GM18508 (cell line): ENCODE data around the gene NUDT3.
"Not testable (repeated sequence)": the region's sequence is repeated elsewhere in the genome, so short reads cannot be mapped to it uniquely, and the experiment has no call there.

Source experiments
- ATAC-seq: cut with Tn5 transposase; IDR thresholded peaks from one replicate; pipeline ENCODE4 v1.9.1; 2021; ENCODE audit warnings: moderate number of reproducible peaks; ENCODE audit not compliant: insufficient read depth, unreplicated experiment

NUDT3 gene

GRCh38 chr6:34269658-34270341, 122.7 kb downstream of the NUDT3 start:
- ATAC-seq: not testable (repeated sequence)

DNA sequence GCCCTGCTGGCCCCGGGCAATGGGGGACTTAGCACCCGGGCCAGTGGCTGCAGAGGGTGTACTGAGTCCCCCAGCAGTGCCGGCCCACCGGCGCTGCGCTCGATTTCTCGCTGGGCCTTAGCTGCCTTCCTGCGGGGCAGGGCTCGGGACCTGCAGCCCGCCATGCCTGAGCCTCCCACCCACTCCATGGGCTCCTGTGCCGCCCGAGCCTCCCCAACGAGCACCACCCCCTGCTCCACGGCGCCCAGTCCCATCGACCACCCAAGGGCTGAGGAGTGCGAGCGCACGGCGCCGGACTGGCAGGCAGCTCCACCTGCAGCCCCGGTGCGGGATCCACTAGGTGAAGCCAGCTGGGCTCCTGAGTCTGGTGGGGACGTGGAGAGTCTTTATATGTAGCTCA, 123.3 kb downstream of the NUDT3 start:
- ATAC-seq: not testable (repeated sequence)

GRCh38 chr6:34267746-34268145, 124.7 kb downstream of the NUDT3 start:
- no peak for ATAC-seq

GRCh38 chr6:34263484-34263883, 129.0 kb downstream of the NUDT3 start:
- not testable (repeated sequence) for ATAC-seq

DNA sequence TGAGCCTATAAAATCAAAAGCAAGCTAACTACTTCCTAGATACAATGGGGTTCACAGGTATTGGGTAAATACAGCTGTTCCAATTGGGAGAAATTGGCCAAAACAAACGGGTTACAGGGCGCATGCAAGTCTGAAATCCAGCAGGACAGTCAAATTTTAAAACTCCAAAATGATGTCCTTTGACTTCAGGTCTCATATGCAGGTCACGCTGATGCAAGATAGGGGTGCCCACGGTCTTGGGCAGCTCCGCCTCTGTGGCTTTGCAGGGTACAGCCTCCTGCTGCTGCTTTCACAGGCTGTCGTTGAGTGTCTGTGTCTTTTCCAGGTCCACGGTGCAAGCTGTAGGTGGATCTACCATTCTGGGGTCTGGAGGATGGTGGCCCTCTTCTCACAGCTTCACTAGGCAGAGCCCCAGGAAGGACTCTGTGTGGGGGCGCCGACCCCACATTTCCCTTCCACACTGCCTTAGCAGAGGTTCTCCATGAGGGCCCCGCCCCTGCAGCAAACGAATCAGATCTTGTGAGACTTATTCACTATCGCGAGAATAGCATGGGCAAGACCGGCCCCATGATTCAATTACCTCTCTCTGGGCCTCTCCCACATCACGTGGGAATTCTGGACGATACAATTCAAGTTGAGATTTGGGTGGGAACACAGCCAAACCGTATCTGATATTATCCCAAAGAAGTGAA, 131.7 kb downstream of the NUDT3 start:
- no peak for ATAC-seq

- ATAC-seq: no peak
Measured at GRCh38 chr6:34259529-34260069, 132.9 kb downstream of the NUDT3 start.

GRCh38 chr6:34252395-34252794, 140.1 kb downstream of the NUDT3 start:
- ATAC-seq: not testable (repeated sequence)

- ATAC-seq: no peak
Measured at GRCh38 chr6:34249469-34250261, 142.8 kb downstream of the NUDT3 start.

- ATAC-seq: no peak
Measured at GRCh38 chr6:34248727-34249468, 143.6 kb downstream of the NUDT3 start, which contains the start of gene SMIM29. Gene SMIM29, minus strand, starts transcription at chr6:34249006. Its CDS starts 1,215 bp downstream, at chr6:34247791.

GRCh38 chr6:34248198-34248726, 144.2 kb downstream of the NUDT3 start:
- ATAC-seq: no peak

DNA sequence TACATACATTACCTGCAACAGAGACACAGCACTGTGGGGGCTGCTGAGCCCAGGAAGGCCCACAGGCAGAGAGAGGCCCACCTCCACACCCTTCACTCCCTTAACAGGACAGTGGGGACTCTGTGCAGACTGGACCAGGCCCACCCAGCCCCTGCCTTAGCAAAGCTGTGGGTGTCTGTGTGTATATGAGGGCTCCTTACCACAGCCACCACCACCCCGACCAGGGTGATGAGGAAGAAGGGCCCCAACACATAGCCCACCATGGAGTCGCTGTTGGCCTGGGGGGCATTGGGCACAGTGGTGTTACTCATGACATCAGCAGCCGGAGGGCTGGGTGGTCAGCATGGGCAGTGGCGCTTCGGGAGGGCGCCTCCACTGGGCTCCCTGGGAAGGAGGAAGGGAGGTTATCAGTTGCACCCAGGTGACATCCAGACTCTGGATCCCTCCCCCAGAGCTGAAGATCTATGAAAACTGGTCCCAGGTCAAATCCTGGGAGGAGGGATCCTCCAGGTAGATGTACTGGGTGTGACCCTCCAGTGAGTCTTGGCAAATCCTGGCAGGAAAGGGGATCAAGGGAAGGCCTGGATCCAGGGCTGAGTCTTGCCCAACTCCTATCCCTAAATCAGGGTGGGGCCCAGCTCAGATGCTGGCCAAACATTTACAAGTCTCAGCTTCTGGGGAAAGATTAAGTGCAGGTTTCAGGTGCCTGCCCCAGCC, 144.8 kb downstream of the NUDT3 start:
- no peak for ATAC-seq

GRCh38 chr6:34246563-34247391, 145.7 kb downstream of the NUDT3 start:
- no peak for ATAC-seq

DNA sequence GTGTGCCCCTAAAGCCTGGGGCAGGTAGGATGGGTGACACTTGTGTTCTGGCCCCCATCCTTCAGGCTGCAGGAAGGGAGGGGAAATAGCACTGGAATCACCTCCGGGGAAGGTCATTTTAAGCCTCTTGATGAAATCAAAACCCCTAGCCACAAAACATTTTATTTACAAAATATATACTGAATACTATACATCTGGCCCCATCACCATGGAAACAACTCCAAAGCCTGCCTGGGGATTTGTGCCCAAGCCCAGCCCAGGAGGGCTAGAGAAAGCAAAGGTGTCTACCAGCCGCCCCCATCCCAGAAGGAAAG, 146.3 kb downstream of the NUDT3 start:
- no peak for ATAC-seq

- not testable (repeated sequence) for ATAC-seq
Measured at GRCh38 chr6:34245761-34246140, 146.7 kb downstream of the NUDT3 start.

DNA sequence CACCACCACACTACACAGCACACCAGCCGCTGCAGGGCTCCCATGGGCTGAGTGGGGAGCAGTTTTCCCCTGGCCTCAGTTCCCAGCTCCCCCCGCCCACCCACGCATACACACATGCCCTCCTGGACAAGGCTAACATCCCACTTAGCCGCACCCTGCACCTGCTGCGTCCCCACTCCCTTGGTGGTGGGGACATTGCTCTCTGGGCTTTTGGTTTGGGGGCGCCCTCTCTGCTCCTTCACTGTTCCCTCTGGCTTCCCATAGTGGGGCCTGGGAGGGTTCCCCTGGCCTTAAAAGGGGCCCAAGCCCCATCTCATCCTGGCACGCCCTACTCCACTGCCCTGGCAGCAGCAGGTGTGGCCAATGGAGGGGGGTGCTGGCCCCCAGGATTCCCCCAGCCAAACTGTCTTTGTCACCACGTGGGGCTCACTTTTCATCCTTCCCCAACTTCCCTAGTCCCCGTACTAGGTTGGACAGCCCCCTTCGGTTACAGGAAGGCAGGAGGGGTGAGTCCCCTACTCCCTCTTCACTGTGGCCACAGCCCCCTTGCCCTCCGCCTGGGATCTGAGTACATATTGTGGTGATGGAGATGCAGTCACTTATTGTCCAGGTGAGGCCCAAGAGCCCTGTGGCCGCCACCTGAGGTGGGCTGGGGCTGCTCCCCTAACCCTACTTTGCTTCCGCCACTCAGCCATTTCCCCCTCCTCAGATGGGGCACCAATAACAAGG, 147.3 kb downstream of the NUDT3 start:
- not testable (repeated sequence) for ATAC-seq

GRCh38 chr6:34243901-34244884, 148.3 kb downstream of the NUDT3 start:
- no peak for ATAC-seq
